Activated naive CD8-positive, alpha-beta T cell (primary cell): Measurements from ENCODE around the gene SLC35A2.
"Not testable (repeated sequence)": the region's sequence is repeated elsewhere in the genome, so short reads cannot be mapped to it uniquely, and the experiment has no call there.

Source experiments
- H3K27ac Mint-ChIP-seq: one replicate; pipeline ENCODE4 v1.8.0; 2021; ENCODE audit warnings: mixed read lengths
- H3K27me3 Mint-ChIP-seq: one replicate; pipeline ENCODE4 v1.8.0; 2021; ENCODE audit warnings: mixed read lengths
- H3K36me3 Mint-ChIP-seq: one replicate; pipeline ENCODE4 v1.8.0; 2021; ENCODE audit warnings: mixed read lengths
- H3K4me1 Mint-ChIP-seq: one replicate; pipeline ENCODE4 v1.8.0; 2021; ENCODE audit warnings: low read depth, mixed read lengths
- H3K4me3 Mint-ChIP-seq: one replicate; pipeline ENCODE4 v1.8.0; 2021; ENCODE audit warnings: mild to moderate bottlenecking, mixed read lengths
- H3K9me3 Mint-ChIP-seq: one replicate; pipeline ENCODE4 v1.8.0; 2021; ENCODE audit warnings: low read depth, mixed read lengths

SLC35A2 gene

GRCh38 chrX:48864210-48864609 is 47.2 kb downstream of the SLC35A2 start:
- no peak overlapping the region for H3K27ac Mint-ChIP-seq
- no peaks in the 10 kb centered on the region for H3K4me1 Mint-ChIP-seq
- H3K36me3 Mint-ChIP-seq, result no peaks in the 10 kb centered on the region
- H3K4me3 Mint-ChIP-seq, result no peak overlapping the region
- no peaks in the 10 kb centered on the region for H3K9me3 Mint-ChIP-seq
- no peaks in the 10 kb centered on the region for H3K27me3 Mint-ChIP-seq

DNA sequence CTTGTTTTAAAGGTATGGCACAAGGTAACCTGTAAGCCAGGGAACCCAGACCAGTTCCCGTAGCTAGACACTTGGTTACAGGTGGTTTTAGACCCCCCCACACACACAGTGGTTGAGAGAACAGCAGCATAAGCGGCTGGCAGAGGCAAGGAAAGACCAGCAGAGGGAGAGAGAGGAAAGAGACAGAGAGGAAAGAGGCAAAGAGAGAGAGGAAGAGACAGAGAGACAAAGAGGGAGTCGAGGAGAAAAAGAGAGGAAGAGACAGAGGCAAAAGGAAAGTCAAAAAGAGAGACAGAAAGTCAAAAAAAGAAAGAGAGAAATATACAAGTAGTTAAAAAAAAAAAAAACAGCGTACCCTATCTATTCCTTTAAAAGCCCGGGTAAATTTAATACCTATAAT is 56.5 kb downstream of the SLC35A2 start:
- no peaks in the 10 kb centered on the region for H3K9me3 Mint-ChIP-seq
- peak overlapping the region; percentile 50 for H3K27ac Mint-ChIP-seq
- H3K4me3 Mint-ChIP-seq, result no peak overlapping the region
- no peaks in the 10 kb centered on the region for H3K36me3 Mint-ChIP-seq
- H3K27me3 Mint-ChIP-seq, result peaks cover 6% of the 10 kb centered on the region
- H3K4me1 Mint-ChIP-seq, result peaks cover 4% of the 10 kb centered on the region

DNA sequence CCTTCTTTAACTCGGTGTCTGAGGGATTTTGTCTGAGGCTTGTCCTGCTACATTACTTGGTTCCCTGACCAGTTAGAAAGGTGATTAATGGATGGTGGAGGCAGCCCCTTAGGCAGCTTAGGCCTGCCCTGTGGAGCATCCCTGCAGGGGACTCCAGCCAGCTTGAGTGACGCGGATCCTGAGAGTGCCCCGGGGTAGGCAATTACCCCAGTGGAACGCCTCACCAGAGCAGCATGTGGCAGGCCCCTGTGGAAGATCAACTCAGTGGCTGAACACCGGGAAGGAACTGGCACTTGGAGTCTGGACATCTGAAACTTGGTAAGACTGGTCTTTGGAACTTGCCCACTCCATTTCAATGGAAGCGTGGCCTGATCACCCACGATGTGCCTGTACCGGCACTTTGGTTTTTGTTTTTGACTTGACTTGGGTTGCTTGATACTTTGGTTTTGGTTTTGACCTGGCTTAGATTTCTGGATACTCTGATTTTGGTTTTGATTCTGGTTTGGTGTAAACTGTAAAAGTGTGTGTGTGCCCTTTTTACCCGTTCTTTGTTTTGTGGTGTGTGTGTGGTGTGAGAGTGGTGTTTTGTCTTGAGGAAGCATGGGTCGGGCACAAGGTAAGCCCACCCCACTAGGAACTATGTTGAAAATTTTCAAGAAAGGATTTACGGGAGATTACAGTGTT is 57.2 kb downstream of the SLC35A2 start:
- H3K9me3 Mint-ChIP-seq, H3K27ac Mint-ChIP-seq, H3K4me3 Mint-ChIP-seq, H3K36me3 Mint-ChIP-seq, H3K4me1 Mint-ChIP-seq, H3K27me3 Mint-ChIP-seq: not testable (repeated sequence)

DNA sequence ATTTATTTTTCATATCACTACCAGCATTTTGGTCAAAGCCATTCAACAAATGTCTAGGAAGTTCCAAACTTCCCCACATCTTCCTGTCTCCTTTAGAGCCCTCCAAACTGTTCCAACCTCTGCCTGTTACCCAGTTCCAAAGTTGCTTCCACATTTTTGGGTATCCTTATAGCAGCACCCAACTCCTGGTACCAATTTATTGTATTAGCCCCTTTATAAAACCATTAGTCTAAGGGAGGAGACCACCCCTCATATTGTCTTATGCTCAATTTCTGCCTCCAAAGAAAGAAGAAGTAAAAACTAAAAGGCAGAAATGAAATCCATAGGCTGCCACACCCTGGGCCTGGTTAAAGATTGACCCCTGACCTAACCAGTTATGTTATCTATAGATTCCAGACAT is 58.0 kb downstream of the SLC35A2 start:
- not testable (repeated sequence) for H3K27me3 Mint-ChIP-seq, H3K4me3 Mint-ChIP-seq, H3K27ac Mint-ChIP-seq, H3K36me3 Mint-ChIP-seq, H3K9me3 Mint-ChIP-seq
- peaks cover 10% of the 10 kb centered on the region for H3K4me1 Mint-ChIP-seq
